Activated CD8-positive, alpha-beta T cell treated with anti-CD3 and anti-CD28 coated beads, Interleukin-2, amount 10 ng/mL, durations not matched to agents 7 days and 5 days (primary cell): Measurements from ENCODE around the gene FAM234A. TPM values are rescaled to one million over a fixed set of nuclear protein-coding genes. Genes with fewer than 3 reads are reported as not detected.

ENCODE experiments used
- ATAC-seq: fragments of 150-1000 bp; cut with Tn5 transposase; one replicate; pipeline ENCODE4 v1.10.0; 2021; ENCODE audit warnings: moderate library complexity
- CTCF ChIA-PET: fragments of 350-600 bp; sonication (Branson Sonifier 250); formaldehyde crosslinking; loops from one replicate; lab custom pipeline; 2021; ENCODE audit warnings: antibody characterized with exemption; lab: Charles Lee
- POLR2A ChIA-PET: fragments of 350-600 bp; sonication (Branson Sonifier 250); formaldehyde crosslinking; loops from one replicate; lab custom pipeline; 2021; ENCODE audit warnings: antibody characterized with exemption; lab: Charles Lee
- DNase-seq: peaks from one replicate; pipeline ENCODE4 v3.0.0-alpha.2; 2020
- H3K27ac Mint-ChIP-seq: one replicate; pipeline ENCODE4 v1.8.0; 2021; ENCODE audit warnings: mild to moderate bottlenecking, mixed read lengths
- H3K27me3 Mint-ChIP-seq: one replicate; pipeline ENCODE4 v1.8.0; 2021; ENCODE audit warnings: low read depth, mixed read lengths
- H3K36me3 Mint-ChIP-seq: one replicate; pipeline ENCODE4 v1.8.0; 2021; ENCODE audit warnings: low read depth, mixed read lengths
- H3K4me1 Mint-ChIP-seq: one replicate; pipeline ENCODE4 v1.8.0; 2021; ENCODE audit warnings: low read depth, mixed read lengths
- H3K4me3 Mint-ChIP-seq: one replicate; pipeline ENCODE4 v1.8.0; 2021; ENCODE audit warnings: mild to moderate bottlenecking, mixed read lengths
- H3K9me3 Mint-ChIP-seq: one replicate; pipeline ENCODE4 v1.8.0; 2022; ENCODE audit warnings: mixed read lengths; ENCODE audit not compliant: insufficient read depth
- total RNA-seq, 2 experiments: library from RNA; stranded (reverse); gene quantifications; one replicate each; pipeline ENCODE4 v1.2.3, GENCODE V29; 2021

FAM234A gene
- total RNA-seq, 2 experiments from 2014 or later = 10.9 to 11.8 TPM

DNA sequence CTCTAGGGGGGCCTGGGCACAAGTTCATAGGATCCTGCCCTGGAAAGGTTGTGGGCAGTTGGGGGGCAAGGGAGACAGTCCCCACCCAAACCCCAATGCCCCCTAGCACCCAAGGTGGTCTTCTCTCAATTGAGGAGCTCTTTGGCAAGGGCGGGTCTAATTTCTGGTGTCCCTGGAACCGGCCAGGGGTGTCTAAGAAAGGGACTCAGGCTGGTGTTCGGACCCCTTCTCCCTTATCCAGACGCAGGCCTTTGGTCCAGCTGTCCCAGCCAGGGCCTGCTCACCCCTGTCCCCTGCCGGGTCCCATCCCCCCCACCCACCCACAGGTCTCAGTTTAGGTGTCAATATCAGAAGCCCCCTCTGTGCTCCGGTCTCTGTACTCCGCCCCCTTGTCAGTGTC lies 44.9 kb downstream of the FAM234A start:
- CTCF ChIA-PET = interaction anchor here (1.3 kb wide), 1 partner anchor 44 kb away, joined by 5 read pairs; the partner anchor contains the start of gene FAM234A
- Mint-ChIP-seq H3K27ac (no peak overlapping the region), H3K9me3 (no peaks in the 10 kb centered on the region), H3K4me1 (peaks cover 9% of the 10 kb centered on the region), H3K4me3 (no peak overlapping the region), H3K27me3 (peaks cover 26% of the 10 kb centered on the region), H3K36me3 (no peaks in the 10 kb centered on the region)
- DNase-seq (no peak), ATAC-seq (no peak)
- POLR2A ChIA-PET = interaction anchor here (1.4 kb wide), 1 partner anchor 44 kb away, joined by 5 read pairs; the partner anchor contains the start of gene FAM234A

DNA sequence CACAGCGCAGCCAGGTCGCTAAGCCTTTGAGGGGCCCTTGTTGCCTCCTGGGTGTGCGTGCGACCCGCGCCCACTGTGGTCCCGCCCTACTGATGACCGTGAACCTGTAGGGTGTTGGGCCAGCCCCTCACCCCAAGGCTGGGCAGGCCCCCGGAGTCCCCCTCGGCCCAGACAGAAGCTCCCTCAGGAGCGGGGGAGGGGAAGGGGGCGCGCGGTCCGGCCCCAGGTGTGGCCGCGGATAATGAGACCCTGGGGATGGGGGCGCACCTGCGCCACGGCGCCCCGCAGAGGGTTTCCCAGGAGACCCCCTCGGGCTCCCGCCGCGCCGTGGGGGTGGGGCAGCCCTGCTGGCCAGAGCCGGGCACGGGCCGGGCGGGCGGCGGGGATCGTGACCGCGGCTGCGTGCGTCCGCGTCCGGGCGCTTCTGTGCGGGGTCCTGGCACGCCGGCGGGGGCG lies 45.4 kb downstream of the FAM234A start:
- H3K27ac Mint-ChIP-seq = no peak overlapping the region
- DNase-seq (no peak), ATAC-seq (no peak)
- H3K27me3 Mint-ChIP-seq = peaks cover 23% of the 10 kb centered on the region
- no peaks in the 10 kb centered on the region for H3K9me3 Mint-ChIP-seq
- ChIA-PET CTCF (no interaction called here), POLR2A (interaction anchor here (1.4 kb wide), 1 partner anchor 45 kb away, joined by 5 read pairs; the partner anchor contains the start of gene FAM234A)
- no peaks in the 10 kb centered on the region for H3K36me3 Mint-ChIP-seq
- H3K4me3 Mint-ChIP-seq = no peak overlapping the region
- peaks cover 9% of the 10 kb centered on the region for H3K4me1 Mint-ChIP-seq

DNA sequence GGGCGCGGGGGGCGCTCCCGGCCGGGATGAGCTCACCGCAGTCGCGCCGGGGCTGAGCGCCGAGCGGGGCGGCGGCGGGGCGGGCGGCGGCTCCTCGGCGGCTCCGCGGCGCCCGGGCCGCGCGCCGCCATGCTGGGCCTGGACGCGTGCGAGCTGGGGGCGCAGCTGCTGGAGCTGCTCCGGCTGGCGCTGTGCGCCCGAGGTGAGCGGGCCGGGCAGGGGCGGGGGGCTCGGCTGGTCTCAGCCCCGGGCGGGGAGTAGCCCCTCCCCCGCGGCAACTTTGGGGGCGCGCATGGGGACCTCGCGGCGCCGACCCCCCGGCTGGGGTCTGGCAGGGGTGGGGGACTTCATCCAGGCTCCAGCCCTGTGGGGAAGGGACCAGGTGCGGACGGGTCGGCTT lies 45.9 kb downstream of the FAM234A start, which contains the start of gene ARHGDIG:
TSS of gene ARHGDIG (plus strand) at position 40 of the 400 bp plus-strand sequence. CDS start at position 130, 90 bp downstream.
- H3K27ac Mint-ChIP-seq = no peak within 1 kb of the TSS
- H3K9me3 Mint-ChIP-seq = no peaks in the 10 kb centered on the region
- H3K4me3 Mint-ChIP-seq = no peak within 1 kb of the TSS
- H3K4me1 Mint-ChIP-seq = peaks cover 9% of the 10 kb centered on the region
- CTCF ChIA-PET = no interaction called here
- no peaks in the 10 kb centered on the region for H3K36me3 Mint-ChIP-seq
- DNase-seq (no peak), ATAC-seq (no peak)
- peaks cover 19% of the 10 kb centered on the region for H3K27me3 Mint-ChIP-seq
- POLR2A ChIA-PET = no interaction called here

DNA sequence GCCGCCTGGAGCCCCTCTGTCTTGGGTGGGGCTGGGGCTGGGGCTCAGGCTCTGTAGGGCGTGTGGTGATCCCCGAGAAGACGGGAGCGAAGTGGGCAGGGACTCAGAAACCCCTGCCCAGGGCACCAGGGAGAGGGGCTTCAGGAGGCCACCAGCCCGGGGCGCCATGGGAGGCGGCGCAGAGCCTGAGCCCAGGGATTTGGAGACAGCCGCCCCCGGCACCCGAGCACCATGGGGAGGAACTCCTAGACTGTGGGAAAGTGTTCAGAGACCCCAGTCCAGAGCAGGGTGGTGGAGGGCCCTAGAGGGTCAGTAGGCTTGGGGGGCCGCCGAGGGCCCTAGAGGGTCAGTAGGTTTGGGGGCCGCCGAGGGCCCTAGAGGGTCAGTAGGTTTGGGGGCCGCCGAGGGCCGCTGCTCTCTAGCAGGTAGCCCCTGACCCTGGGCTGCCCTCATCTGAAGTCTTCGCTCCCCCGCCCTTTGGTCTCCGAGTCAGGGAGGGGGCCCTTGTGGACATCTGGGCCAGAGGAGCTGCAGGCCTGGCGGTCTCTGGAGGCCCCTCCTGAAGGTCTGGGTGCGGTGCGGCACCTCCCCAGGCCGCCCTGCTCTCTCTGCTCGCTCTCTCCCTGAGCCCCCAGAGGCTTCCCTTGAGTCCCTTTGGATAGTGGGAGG lies 46.5 kb downstream of the FAM234A start:
- DNase-seq (no peak), ATAC-seq (no peak)
- no peaks in the 10 kb centered on the region for H3K9me3 Mint-ChIP-seq
- peaks cover 9% of the 10 kb centered on the region for H3K4me1 Mint-ChIP-seq
- POLR2A ChIA-PET = no interaction called here
- no peak overlapping the region for H3K4me3 Mint-ChIP-seq
- CTCF ChIA-PET = no interaction called here
- H3K27me3 Mint-ChIP-seq = peaks cover 19% of the 10 kb centered on the region
- no peak overlapping the region for H3K27ac Mint-ChIP-seq
- no peaks in the 10 kb centered on the region for H3K36me3 Mint-ChIP-seq

DNA sequence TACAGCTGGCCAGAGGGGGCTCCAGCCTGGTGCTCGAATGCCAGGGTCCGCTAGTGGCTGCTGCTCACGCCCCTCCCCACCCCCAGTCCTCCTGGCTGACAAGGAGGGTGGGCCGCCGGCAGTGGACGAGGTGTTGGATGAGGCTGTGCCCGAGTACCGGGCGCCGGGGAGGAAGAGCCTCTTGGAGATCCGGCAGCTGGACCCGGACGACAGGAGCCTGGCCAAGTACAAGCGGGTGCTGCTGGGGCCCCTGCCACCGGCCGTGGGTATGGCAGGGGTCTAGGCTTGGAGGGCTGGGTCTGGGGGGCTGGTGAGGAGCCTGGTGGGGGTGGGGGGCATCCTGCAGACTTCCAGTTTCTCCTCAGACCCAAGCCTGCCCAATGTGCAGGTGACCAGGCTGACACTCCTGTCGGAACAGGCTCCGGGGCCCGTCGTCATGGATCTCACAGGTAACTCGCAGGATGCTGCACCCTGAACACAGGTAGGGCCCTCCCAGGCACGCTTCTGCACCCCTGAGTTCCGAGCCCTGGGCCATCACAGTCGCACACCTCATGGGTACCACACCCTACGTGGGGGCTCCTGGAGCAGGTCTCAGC lies 47.1 kb downstream of the FAM234A start:
- Mint-ChIP-seq H3K4me1 (peaks cover 7% of the 10 kb centered on the region), H3K27me3 (peaks cover 14% of the 10 kb centered on the region)

DNA sequence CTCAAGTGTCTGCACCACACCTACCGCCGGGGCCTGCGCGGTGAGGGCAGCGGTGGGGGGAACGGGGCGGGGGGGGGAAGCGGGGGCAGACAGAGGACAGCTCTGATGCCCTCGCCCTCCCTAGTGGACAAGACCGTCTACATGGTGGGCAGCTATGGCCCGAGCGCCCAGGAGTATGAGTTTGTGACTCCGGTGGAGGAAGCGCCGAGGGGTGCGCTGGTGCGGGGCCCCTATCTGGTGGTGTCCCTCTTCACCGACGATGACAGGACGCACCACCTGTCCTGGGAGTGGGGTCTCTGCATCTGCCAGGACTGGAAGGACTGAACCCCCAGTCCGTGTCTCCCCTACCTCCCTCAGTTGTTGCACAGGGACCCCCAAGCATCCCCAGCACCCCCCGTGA lies 47.9 kb downstream of the FAM234A start:
- CTCF ChIA-PET = no interaction called here
- peaks cover 7% of the 10 kb centered on the region for H3K27me3 Mint-ChIP-seq
- POLR2A ChIA-PET = no interaction called here
- H3K4me1 Mint-ChIP-seq = peaks cover 7% of the 10 kb centered on the region
- H3K36me3 Mint-ChIP-seq = peaks cover 3% of the 10 kb centered on the region
- no peak for DNase-seq
- H3K27ac Mint-ChIP-seq = no peak overlapping the region
- ATAC-seq = no peak
- H3K4me3 Mint-ChIP-seq = no peak overlapping the region
- no peaks in the 10 kb centered on the region for H3K9me3 Mint-ChIP-seq

More for the DNA sequence above, 47.1 kb downstream of the FAM234A start:
- CTCF ChIA-PET = no interaction called here
- no peak overlapping the region for H3K4me3 Mint-ChIP-seq
- H3K36me3 Mint-ChIP-seq = peaks cover 3% of the 10 kb centered on the region
- POLR2A ChIA-PET = no interaction called here
- ATAC-seq (no peak), DNase-seq (no peak)
- no peak overlapping the region for H3K27ac Mint-ChIP-seq
- H3K9me3 Mint-ChIP-seq = no peaks in the 10 kb centered on the region

DNA sequence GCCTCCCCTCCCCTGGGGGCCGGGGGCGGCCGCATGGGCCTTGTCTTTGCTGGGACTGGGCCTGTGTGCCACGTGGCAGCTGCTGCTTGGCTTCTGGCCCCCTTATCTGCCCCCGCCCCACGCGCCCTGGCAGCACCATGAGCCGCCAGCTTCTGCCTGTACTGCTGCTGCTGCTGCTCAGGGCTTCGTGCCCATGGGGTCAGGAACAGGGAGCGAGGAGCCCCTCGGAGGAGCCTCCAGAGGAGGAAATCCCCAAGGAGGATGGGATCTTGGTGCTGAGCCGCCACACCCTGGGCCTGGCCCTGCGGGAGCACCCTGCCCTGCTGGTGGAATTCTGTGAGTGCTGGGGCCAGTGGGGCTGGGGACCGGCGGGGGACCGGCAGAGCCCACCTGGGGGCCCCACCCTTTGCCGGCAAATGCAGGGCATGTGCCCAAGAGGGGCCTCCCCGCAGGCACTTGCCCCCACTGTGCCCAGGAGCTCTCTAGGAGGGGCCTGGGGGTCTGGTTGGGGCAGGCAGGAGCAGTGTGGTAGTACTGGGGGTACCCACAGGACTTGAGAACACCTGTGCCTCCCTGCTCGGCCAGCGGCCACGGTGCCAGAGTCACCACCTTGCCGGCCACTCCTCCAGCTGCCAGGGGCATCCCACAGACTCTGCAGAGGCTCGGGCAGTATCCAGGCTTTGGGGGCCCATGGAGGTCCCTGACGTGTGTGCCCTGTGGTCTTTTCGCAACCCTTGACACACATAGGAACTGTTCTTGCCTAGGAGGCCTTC lies 48.6 kb downstream of the FAM234A start, which contains the start of gene PDIA2:
TSS of gene PDIA2 (plus strand) at position 132 of the 773 bp plus-strand sequence. CDS start at position 138, 6 bp downstream.
- no peak within 1 kb of the TSS for H3K27ac Mint-ChIP-seq
- H3K9me3 Mint-ChIP-seq = no peaks in the 10 kb centered on the region

DNA sequence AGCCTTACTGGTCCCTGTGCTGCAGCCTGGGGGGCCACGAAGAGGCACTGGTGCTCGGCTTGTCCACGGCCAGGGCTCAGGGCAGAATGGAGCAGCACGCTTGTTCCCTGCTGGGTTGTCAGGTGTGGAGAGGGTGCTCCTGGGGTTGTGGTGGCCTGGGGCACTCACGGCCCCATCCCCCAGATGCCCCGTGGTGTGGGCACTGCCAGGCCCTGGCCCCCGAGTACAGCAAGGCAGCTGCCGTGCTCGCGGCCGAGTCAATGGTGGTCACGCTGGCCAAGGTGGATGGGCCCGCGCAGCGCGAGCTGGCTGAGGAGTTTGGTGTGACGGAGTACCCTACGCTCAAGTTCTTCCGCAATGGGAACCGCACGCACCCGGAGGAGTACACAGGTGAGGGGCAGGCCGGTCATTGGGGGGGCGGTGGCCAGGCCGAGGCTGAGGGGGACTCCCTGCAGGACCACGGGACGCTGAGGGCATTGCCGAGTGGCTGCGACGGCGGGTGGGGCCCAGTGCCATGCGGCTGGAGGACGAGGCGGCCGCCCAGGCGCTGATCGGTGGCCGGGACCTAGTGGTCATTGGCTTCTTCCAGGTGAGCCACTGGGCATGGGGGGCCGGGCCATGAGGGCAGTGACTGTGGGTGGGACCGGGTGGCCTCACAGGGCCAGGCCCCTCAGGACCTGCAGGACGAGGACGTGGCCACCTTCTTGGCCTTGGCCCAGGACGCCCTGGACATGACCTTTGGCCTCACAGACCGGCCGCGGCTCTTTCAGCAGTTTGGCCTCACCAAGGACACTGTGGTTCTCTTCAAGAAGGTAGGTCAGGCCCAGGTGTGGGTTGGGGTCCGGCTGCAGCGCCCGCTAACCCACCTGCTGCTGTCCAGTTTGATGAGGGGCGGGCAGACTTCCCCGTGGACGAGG lies 49.8 kb downstream of the FAM234A start:
- ATAC-seq = no peak
- CTCF ChIA-PET = no interaction called here
- Mint-ChIP-seq H3K36me3 (peaks cover 7% of the 10 kb centered on the region), H3K4me3 (no peak overlapping the region), H3K9me3 (no peaks in the 10 kb centered on the region), H3K4me1 (no peaks in the 10 kb centered on the region), H3K27me3 (no peaks in the 10 kb centered on the region), H3K27ac (no peak overlapping the region)
- POLR2A ChIA-PET = no interaction called here
- DNase-seq = no peak

More for the DNA sequence above, 48.6 kb downstream of the FAM234A start, which contains the start of gene PDIA2:
- Mint-ChIP-seq H3K27me3 (peaks cover 7% of the 10 kb centered on the region), H3K4me1 (peaks cover 7% of the 10 kb centered on the region), H3K4me3 (no peak within 1 kb of the TSS), H3K36me3 (peaks cover 7% of the 10 kb centered on the region)
- ChIA-PET CTCF (no interaction called here), POLR2A (no interaction called here)
- no peak for DNase-seq
- no peak for ATAC-seq

DNA sequence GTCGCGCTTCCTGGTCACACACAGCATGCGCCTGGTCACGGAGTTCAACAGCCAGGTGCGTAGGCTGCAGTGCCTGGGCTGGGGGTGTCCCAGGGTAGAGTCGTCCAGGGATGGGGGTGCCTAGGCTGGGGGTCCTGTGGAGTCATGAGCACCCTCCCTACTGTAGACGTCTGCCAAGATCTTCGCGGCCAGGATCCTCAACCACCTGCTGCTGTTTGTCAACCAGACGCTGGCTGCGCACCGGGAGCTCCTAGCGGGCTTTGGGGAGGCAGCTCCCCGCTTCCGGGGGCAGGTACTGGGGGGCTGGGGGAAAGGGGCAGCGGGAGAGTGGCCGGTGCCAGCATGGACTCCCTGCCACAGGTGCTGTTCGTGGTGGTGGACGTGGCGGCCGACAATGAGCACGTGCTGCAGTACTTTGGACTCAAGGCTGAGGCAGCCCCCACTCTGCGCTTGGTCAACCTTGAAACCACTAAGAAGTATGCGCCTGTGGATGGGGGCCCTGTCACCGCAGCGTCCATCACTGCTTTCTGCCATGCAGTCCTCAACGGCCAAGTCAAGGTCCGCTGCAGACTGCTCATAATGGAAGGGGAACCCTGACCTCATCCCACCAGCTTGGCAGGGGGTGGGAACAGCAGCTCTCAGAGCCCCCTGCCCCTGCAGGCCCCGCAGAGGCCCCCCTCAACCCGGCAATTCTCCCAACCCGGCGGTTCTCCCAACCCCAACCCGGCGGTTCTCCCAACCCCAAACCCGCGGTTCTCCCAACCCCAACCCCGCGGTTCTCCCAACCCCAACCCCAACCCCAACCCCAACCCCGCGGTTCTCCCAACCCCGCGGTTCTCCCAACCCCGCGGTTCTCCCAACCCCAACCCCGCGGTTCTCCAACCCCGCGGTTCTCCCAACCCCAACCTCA lies 50.8 kb downstream of the FAM234A start:
- DNase-seq = no peak
- H3K27ac Mint-ChIP-seq = no peak overlapping the region
- no peaks in the 10 kb centered on the region for H3K4me1 Mint-ChIP-seq
- no peaks in the 10 kb centered on the region for H3K9me3 Mint-ChIP-seq
- peaks cover 7% of the 10 kb centered on the region for H3K36me3 Mint-ChIP-seq
- ChIA-PET CTCF (no interaction called here), POLR2A (no interaction called here)
- ATAC-seq = no peak
- H3K27me3 Mint-ChIP-seq = no peaks in the 10 kb centered on the region
- H3K4me3 Mint-ChIP-seq = no peak overlapping the region

DNA sequence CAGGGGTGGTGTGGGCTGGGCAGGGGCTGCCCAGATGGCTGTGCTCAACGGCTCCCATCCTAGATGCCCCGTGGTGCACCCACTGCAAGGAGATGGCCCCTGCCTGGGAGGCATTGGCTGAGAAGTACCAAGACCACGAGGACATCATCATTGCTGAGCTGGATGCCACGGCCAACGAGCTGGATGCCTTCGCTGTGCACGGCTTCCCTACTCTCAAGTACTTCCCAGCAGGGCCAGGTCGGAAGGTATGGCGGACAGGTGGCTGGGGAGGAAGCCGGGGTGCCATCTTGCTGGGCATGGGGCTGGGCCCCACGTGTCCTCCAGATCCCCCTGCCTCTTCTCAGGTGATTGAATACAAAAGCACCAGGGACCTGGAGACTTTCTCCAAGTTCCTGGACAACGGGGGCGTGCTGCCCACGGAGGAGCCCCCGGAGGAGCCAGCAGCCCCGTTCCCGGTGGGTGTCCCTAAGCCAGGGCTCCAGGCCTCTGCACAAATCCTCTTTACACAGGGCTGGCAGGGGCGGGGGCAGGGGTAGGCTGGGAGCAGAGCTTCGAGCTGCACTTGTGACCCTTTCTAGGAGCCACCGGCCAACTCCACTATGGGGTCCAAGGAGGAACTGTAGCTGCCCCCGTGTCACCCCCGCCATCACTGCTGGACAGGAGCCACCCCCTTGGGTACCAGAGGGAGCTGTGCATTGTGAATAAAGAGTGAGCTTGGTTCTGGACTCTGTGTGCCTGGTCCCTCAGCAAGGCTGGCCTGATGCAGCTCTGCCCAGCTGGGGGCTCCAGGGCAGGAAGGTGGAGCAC lies 52.1 kb downstream of the FAM234A start:
- Mint-ChIP-seq H3K4me3 (no peak overlapping the region), H3K27me3 (no peaks in the 10 kb centered on the region), H3K9me3 (no peaks in the 10 kb centered on the region), H3K27ac (no peak overlapping the region), H3K36me3 (peaks cover 12% of the 10 kb centered on the region), H3K4me1 (no peaks in the 10 kb centered on the region)
- ChIA-PET POLR2A (no interaction called here), CTCF (no interaction called here)
- DNase-seq (no peak), ATAC-seq (no peak)
